Measurements from ENCODE around the gene USP25. TPM values are rescaled to one million over a fixed set of nuclear protein-coding genes. Genes with fewer than 3 reads are reported as not detected.

Gene USP25
- total and polyA plus RNA-seq, 2 experiments from 2014 or later, result 18.7 to 59.5 TPM

GRCh38 chr21:15686506-15686905, 43.3 kb upstream of the USP25 start:
- no peaks in the 10 kb centered on the region for H3K9me2 ChIP-seq (replicated peaks; ENCODE audit: insufficient read depth)
- no peak overlapping the region for H3K4me3 ChIP-seq
- no peaks in the 10 kb centered on the region for H3K27me3 ChIP-seq
- no peaks in the 10 kb centered on the region for H4K20me1 ChIP-seq (ENCODE audit: insufficient read depth, poor library complexity, severe bottlenecking)
- no peak for DNase-seq (ENCODE audit: low spot score)
- H3K4me1 ChIP-seq (ENCODE audit: insufficient read depth), result no peaks in the 10 kb centered on the region
- no peaks in the 10 kb centered on the region for H3K36me3 ChIP-seq (replicated peaks; ENCODE audit: insufficient read depth, low read depth)
- H3K27ac ChIP-seq, result no peak overlapping the region
- H3K79me2 ChIP-seq, result no peaks in the 10 kb centered on the region
- WGBS (ENCODE audit: low lambda C conversion rate, missing lambda C conversion rate), result 94% methylated on average over 1 of the region's 1 CpG
- TF ChIP-seq CTCF (IDR thresholded peaks at IDR 0.05; ENCODE audit: poor library complexity) (no peak), EZH2phosphoT487 (IDR thresholded peaks at IDR 0.05; ENCODE audit: low read depth, severe bottlenecking, unreplicated experiment) (no peak), EZH2 (IDR thresholded peaks at IDR 0.05; ENCODE audit: borderline replicate concordance) (no peak)
- no peak overlapping the region for H2AFZ ChIP-seq
- H3K9me3 ChIP-seq (ENCODE audit: low read depth), result no peaks in the 10 kb centered on the region
- no peak overlapping the region for H3K4me2 ChIP-seq

GRCh38 chr21:15687208-15687607, 42.6 kb upstream of the USP25 start:
- no peaks in the 10 kb centered on the region for H3K36me3 ChIP-seq (replicated peaks; ENCODE audit: insufficient read depth, low read depth)
- H4K20me1 ChIP-seq (ENCODE audit: insufficient read depth, poor library complexity, severe bottlenecking), result no peaks in the 10 kb centered on the region
- no peak overlapping the region for H3K27ac ChIP-seq
- no peak for TF ChIP-seq EZH2phosphoT487 (IDR thresholded peaks at IDR 0.05; ENCODE audit: low read depth, severe bottlenecking, unreplicated experiment)
- no peaks in the 10 kb centered on the region for H3K9me3 ChIP-seq (ENCODE audit: low read depth)
- no peak overlapping the region for H2AFZ ChIP-seq
- H3K4me1 ChIP-seq (ENCODE audit: insufficient read depth), result peaks cover under 1% of the 10 kb centered on the region
- no peaks in the 10 kb centered on the region for H3K79me2 ChIP-seq
- 79% methylated on average over 3 of the region's 3 CpGs for WGBS (ENCODE audit: low lambda C conversion rate, missing lambda C conversion rate)
- H3K4me2 ChIP-seq, result no peak overlapping the region
- H3K4me3 ChIP-seq, result no peak overlapping the region
- no peaks in the 10 kb centered on the region for H3K27me3 ChIP-seq
- DNase-seq (ENCODE audit: low spot score), result no peak
- H3K9me2 ChIP-seq (replicated peaks; ENCODE audit: insufficient read depth), result no peaks in the 10 kb centered on the region

GRCh38 chr21:15688016-15688415, 41.8 kb upstream of the USP25 start:
- no peak overlapping the region for H2AFZ ChIP-seq
- H3K79me2 ChIP-seq, result no peaks in the 10 kb centered on the region
- H3K9me3 ChIP-seq (ENCODE audit: low read depth), result no peaks in the 10 kb centered on the region
- H4K20me1 ChIP-seq (ENCODE audit: insufficient read depth, poor library complexity, severe bottlenecking), result no peaks in the 10 kb centered on the region
- DNase-seq (ENCODE audit: low spot score), result no peak
- H3K4me1 ChIP-seq (ENCODE audit: insufficient read depth), result peaks cover 7% of the 10 kb centered on the region
- no peaks in the 10 kb centered on the region for H3K9me2 ChIP-seq (replicated peaks; ENCODE audit: insufficient read depth)
- no peak overlapping the region for H3K4me2 ChIP-seq
- H3K27me3 ChIP-seq, result no peaks in the 10 kb centered on the region
- H3K27ac ChIP-seq, result no peak overlapping the region
- TF ChIP-seq CTCF (IDR thresholded peaks at IDR 0.05; ENCODE audit: poor library complexity) (no peak), EZH2phosphoT487 (IDR thresholded peaks at IDR 0.05; ENCODE audit: low read depth, severe bottlenecking, unreplicated experiment) (no peak), EZH2 (IDR thresholded peaks at IDR 0.05; ENCODE audit: borderline replicate concordance) (no peak)
- H3K36me3 ChIP-seq (replicated peaks; ENCODE audit: insufficient read depth, low read depth), result no peaks in the 10 kb centered on the region
- 85% methylated on average over 3 of the region's 3 CpGs for WGBS (ENCODE audit: low lambda C conversion rate, missing lambda C conversion rate)
- no peak overlapping the region for H3K4me3 ChIP-seq

- Histone ChIP-seq H3K27ac (no peak overlapping the region), H3K36me3 (replicated peaks; ENCODE audit: insufficient read depth, low read depth) (no peaks in the 10 kb centered on the region), H3K9me2 (replicated peaks; ENCODE audit: insufficient read depth) (no peaks in the 10 kb centered on the region), H3K79me2 (no peaks in the 10 kb centered on the region), H3K27me3 (no peaks in the 10 kb centered on the region), H4K20me1 (ENCODE audit: insufficient read depth, poor library complexity, severe bottlenecking) (no peaks in the 10 kb centered on the region), H3K4me2 (no peak overlapping the region), H3K4me3 (no peak overlapping the region), H3K9me3 (ENCODE audit: low read depth) (no peaks in the 10 kb centered on the region), H3K4me1 (ENCODE audit: insufficient read depth) (peaks cover 7% of the 10 kb centered on the region), H2AFZ (no peak overlapping the region)
- DNase-seq (ENCODE audit: low spot score), result no peak
- TF ChIP-seq CTCF (IDR thresholded peaks at IDR 0.05; ENCODE audit: poor library complexity) (no peak), EZH2phosphoT487 (IDR thresholded peaks at IDR 0.05; ENCODE audit: low read depth, severe bottlenecking, unreplicated experiment) (no peak), EZH2 (IDR thresholded peaks at IDR 0.05; ENCODE audit: borderline replicate concordance) (no peak)
- 96% methylated on average over 2 of the region's 2 CpGs for WGBS (ENCODE audit: low lambda C conversion rate, missing lambda C conversion rate)
Measured at GRCh38 chr21:15688809-15689208, 41.0 kb upstream of the USP25 start.

Measured in hepatocyte (in vitro differentiated cells).